Medulla oblongata (tissue), 1 donor: Measurements from ENCODE around the gene NADSYN1.

ENCODE experiments used
- DNase-seq: peaks from one replicate; pipeline ENCODE4 v3.0.0-alpha.2; 2015; ENCODE audit errors: extremely low spot score

NADSYN1 gene

GRCh38 chr11:71433648-71434450 lies 19.2 kb upstream of the NADSYN1 start:
- no peak for DNase-seq

DNA sequence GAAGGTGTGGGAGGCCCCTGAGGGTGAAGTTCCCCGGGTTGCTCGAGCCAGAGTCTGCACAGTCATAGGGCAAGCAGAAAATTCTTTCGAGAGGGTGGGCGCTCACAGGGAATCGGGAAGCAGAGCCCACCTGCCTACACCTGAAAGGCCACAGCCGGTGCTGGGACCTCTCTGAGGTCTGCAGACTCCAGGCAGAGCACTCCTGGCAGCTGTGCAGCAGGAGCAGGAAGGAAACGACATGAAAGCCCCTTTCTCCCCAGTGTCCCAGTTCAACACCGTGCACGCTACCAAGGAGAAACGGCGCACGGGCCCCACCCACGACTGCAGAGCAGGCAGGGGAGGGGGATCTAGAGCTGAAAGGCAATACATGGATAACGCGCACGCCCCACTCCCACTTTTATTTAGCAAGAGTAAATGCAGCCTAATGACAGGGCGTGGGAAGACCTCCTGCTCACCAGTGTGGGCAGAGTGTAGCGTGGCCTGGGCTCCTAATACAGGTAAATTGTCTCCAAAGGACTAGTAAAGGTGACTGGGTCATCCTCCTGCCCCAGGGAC lies 18.4 kb upstream of the NADSYN1 start:
- no peak for DNase-seq

DNA sequence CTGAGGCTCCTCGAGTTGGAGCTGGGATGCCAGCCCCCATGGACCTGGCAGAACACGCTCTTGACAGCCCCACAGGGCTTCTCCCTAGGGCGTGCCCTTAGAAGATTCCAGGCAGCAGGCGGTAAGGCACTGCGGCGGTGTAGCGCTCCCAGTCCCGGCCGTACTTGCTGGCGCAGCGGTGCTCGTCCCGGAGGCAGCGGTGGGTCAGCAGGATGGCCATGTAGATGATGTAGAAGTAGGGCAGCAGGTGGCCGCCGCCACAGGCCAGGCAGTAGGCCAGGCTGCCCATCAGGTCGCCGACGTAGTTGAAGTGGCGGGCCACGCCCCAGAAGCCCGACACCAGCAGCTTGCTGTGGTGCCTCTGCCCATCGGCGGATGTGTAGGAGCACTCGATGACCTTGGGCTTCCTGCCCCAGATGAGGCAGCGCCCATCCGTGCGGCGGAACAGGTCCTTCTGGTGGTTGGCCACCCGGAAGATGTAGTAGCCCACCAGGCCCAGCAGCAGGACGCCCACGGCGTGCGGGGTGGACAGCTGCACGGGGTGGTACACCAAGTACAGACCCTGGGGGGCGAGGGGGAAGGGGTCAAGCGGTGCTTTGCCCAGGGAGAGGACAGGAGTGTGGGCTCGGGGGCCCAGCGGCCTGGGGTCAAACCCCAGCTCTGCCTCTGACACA lies 17.6 kb upstream of the NADSYN1 start:
- DNase-seq, result no peak

GRCh38 chr11:71436861-71437260 lies 16.1 kb upstream of the NADSYN1 start:
- no peak for DNase-seq

DNA sequence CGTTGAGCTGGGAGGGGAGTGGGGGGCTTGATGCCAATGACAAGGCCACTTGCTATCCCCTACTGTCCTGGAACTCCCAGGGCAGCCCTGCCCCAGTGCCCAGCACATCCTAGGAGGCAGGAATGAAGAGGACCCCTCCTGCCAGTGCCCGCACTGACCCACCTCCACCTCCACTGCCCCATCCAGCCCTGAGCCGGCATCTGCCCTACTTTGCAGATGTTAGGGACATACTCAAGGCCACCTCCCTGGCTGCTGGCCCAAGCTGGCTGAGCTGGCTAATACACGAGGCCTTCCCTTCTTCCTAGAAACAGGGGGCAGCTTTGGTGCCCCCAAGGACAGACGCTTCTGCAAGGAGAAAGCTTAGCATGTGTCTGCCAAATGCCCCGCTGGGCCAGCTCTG lies 15.6 kb upstream of the NADSYN1 start:
- DNase-seq, result no peak

DNA sequence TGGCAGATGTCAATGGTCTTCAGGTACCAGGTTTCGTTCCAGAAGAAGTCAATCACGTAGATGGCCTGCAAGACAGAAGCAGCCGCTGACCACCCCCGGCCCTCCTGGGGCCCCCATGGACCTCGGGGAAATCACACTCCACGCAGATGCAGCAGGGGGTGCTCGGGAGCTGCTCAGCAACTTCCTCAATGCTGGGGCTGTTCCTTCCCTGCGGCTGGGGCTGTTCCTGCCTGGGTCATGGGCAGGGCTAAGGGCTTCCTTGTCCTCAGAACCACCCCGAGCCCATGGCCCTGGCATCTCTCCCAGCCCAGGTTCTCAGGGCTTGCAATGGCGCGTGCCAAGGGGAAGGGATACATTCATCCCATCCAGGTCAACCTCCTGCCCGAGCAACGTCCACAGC lies 15.1 kb upstream of the NADSYN1 start:
- no peak for DNase-seq

GRCh38 chr11:71438650-71439049 lies 14.4 kb upstream of the NADSYN1 start:
- no peak for DNase-seq

DNA sequence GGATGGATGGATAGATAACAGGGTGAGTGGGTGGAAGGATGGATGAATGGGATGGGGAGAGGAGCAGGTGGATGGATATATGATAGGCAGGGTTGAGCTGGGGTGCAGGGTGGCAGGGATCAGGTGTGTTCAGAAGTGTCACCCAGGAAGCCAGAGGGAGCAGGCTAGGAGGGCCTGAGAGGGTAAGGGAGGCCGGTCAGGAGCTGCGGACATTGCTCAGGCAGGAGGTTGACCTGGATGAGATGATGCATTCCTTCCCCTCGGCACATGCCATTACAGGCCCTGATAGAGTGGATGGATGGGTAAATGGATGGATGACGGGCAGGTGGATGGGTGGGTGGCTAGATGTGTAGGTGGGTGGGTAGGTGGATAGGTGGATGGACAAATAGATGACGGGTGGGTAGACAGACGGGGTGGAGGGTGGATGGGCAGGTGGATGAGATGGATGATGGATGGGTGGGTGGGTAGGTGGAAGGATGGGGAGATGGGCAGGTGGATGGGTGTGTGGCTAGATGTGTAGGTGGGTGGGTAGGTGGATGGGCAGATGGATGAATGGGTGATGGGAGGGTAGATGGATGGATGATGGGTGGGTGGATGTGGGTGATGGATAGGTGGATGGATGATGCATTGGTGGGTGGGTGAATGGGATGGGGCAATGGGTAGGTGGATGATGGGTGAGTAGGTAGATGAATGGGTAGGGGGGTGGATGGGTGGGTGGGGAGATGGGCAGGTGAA lies 12.8 kb upstream of the NADSYN1 start:
- no peak for DNase-seq

DNA sequence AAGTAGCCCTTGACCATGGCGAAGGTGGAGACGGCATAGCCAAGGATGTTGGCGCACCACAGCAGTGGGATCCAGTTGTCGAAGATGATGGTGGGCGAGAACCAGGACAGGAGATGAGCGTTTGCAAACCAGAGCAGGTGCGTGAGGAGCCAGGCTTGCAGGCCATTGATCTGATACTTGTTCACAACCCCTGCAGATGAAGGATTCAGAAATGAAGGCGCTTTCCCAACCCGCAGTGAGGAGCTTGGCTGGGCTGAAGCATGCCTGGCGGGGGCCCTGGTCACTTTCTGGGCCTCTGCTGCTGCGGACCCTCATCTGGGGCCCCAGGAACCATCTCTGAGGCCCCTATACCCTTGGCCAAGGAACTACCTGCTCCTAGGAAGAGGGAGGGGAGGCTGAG lies 11.8 kb upstream of the NADSYN1 start:
- DNase-seq, result no peak

- no peak for DNase-seq
Measured at GRCh38 chr11:71442123-71442522, 10.9 kb upstream of the NADSYN1 start.

GRCh38 chr11:71442880-71443279 lies 10.1 kb upstream of the NADSYN1 start:
- peak; percentile 8 for DNase-seq

DNA sequence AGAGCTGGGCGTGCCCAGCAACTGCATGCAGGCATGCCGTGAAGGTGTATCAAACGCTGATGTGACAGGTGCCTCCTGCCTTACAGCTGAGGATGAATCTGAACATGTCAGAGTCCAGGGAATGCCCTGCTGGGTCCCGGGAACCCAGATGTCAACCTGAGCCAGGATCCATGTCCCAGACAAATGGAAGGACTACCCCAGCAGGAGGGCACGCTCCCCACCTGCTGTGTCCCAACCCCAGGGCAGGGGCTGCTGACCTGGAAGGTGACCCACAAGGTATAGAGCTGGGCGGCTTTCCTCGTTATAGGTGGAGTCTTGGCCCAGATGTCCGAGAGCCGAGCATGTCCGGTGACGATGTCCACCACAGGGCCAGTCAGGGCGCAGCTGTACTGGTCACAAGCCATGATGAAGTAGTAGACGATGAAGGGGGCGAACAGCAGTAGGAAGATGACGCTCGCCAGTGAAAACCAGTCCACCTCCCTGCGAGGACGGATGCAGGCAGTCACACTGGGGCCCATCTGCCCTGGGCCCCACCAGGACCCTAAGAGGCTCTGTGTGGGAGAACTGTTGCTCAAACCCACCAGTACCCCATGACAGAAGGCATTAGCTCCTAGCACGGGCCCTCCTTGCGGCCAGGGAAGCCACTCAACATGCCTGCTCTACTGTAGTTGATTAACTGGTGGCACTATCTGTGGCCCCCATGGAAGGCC lies 9.1 kb upstream of the NADSYN1 start:
- no peak for DNase-seq

- DNase-seq, result no peak
Measured at GRCh38 chr11:71444811-71445210, 8.2 kb upstream of the NADSYN1 start.

GRCh38 chr11:71446150-71446549 lies 6.9 kb upstream of the NADSYN1 start:
- no peak for DNase-seq

DNA sequence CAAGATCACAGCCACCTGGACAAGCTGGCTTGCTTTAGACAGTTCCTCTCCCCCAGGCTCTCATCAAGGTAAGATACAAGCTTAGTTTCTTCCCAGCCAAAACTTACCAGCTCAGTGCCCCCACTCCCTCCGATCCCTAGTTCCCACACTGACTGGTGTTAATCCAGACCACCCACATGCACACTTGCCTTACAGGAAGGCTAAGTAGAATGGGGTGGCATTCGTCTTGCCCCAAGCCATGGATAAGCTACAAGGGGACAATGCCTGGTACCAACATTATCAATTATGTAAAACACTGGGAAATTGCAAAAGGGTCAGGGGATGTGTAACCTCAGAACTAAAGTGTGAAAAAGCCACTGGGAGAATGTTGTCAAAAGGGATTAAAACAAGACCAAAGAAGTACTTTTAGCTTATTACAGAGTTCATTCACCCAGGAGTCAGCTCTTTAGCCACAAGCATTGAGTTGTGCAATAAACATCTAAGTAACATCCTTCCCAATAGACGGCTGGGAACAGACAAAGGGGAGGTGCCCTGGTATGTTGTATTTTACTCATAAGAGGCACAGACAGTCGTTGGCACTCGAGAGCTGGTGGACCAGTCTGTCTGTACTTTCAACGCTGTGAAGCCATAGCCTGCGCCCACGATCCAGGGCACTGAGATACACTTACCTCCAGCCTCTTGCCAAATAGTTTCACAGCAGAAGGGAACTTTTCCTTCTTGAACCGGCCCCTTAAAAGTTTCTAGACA lies 5.9 kb upstream of the NADSYN1 start:
- peak; percentile 27 for DNase-seq

DNA sequence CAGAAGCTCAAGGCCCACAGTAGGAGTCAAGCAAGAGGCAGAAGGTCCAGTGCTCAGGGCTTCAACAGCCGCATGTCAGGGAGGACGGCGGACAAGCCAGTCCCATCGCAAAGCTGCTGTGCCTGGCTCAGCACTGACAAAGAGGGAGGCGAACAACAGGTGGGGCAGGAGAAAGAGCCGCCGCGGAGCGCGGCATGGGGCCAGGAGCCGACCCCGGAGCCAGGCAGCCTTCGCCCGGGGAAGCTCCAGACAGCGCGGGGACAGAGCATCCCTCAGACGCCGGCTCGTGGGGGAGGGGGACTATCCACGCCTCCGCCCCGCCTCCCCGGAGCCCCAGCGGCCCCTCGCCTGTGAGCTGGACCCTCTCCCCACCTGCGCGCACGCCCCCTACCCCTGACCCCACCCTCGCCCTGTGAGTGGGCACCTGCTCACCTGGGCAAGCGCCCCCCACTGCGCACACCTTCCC lies 5.2 kb upstream of the NADSYN1 start:
- DNase-seq, result peak; percentile 17

DNA sequence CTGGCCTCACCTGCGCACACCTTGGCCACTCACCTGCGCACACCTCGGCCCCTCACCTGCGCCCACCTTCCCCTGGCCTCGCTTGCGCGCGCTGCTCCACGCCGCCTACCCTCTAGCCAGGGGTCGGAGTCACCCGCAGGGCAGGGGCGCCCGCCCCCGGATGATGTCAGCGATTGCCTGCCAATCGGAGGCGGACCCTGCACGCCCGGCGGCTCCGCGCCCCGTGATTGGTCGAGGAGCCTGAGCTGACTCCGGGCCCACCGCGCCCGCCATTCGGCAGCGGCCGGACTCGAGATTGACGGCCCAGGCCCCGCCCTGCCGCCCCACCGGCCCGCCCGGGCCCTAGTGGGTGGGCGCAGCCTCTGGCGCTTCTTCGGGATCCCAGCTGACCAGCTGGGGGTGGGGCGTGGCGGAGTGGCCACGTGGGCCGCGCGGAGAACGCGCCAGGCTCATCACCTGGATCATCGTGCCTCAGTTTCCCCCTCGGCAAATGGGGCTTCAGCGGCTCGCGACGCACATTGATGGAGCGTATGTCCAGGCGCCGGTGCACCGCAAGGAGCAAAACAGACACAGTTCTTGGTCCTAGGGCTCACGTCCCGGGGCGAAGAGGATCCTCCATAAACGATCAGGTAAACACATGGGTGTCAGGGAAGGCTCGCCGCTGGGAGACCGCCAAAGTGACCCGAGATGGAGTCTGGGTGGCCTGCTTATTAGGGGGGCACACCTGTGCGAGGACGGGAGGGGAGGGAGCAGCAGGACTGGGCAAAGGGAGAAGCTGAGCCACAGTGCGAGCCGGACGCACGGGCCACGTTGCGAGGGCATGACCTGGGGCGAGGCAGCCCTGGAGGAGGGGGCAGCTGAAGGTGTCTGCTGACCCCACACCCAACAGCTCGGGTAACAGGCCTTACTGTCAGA lies 4.5 kb upstream of the NADSYN1 start, which contains the start of gene DHCR7:
Gene DHCR7, minus strand, starts transcription at position 137 of the 915 bp plus-strand sequence. CDS start 3,441 bp downstream, outside the sequence.
- DNase-seq, result peak; percentile 97

GRCh38 chr11:71449596-71449995 lies 3.4 kb upstream of the NADSYN1 start:
- DNase-seq, result no peak

- no peak for DNase-seq
Measured at GRCh38 chr11:71450507-71450906, 2.5 kb upstream of the NADSYN1 start.

- DNase-seq, result peak; percentile 15
Measured at GRCh38 chr11:71450939-71451338, 2.1 kb upstream of the NADSYN1 start.
